HG03060 (cell line): Measurements from ENCODE around the gene PCF11.
A peak's percentile ranks its signal among the peaks of the same experiment; 100 is the strongest.
"Not testable (repeated sequence)": the region's sequence is repeated elsewhere in the genome, so short reads cannot be mapped to it uniquely, and the experiment has no call there.

Experiments used
- ATAC-seq: cut with Tn5 transposase; IDR thresholded peaks from one replicate; pipeline ENCODE4 v1.9.1; 2021; ENCODE audit warnings: low read depth, moderate number of reproducible peaks; ENCODE audit not compliant: unreplicated experiment

PCF11 gene

GRCh38 chr11:83156996-83157593 lies at the start of gene PCF11:
Gene PCF11, plus strand, starts transcription at chr11:83157131. Its CDS starts 309 bp downstream, at chr11:83157440.
- no peak for ATAC-seq

GRCh38 chr11:83112886-83113285 lies 44.0 kb upstream of the PCF11 start:
- no peak for ATAC-seq

GRCh38 chr11:83115026-83115425 lies 41.9 kb upstream of the PCF11 start:
- ATAC-seq = no peak

- no peak for ATAC-seq
Observed at GRCh38 chr11:83115551-83115950, 41.4 kb upstream of the PCF11 start.

GRCh38 chr11:83116015-83116641 lies 40.8 kb upstream of the PCF11 start:
- no peak for ATAC-seq

GRCh38 chr11:83118814-83119213 lies 38.1 kb upstream of the PCF11 start:
- ATAC-seq = no peak

- ATAC-seq = no peak
Observed at GRCh38 chr11:83119216-83119615, 37.7 kb upstream of the PCF11 start.

GRCh38 chr11:83120327-83120726 lies 36.6 kb upstream of the PCF11 start:
- ATAC-seq = no peak

- no peak for ATAC-seq
Observed at GRCh38 chr11:83122050-83122449, 34.9 kb upstream of the PCF11 start.

GRCh38 chr11:83122766-83123165 lies 34.2 kb upstream of the PCF11 start:
- no peak for ATAC-seq

- no peak for ATAC-seq
Observed at GRCh38 chr11:83124636-83125424, 32.1 kb upstream of the PCF11 start.

GRCh38 chr11:83125577-83125976 lies 31.4 kb upstream of the PCF11 start:
- ATAC-seq = no peak

- ATAC-seq = no peak
Observed at GRCh38 chr11:83127310-83127637, 29.7 kb upstream of the PCF11 start.

- ATAC-seq = no peak
Observed at GRCh38 chr11:83132191-83132590, 24.7 kb upstream of the PCF11 start.

GRCh38 chr11:83133266-83133665 lies 23.7 kb upstream of the PCF11 start:
- ATAC-seq = not testable (repeated sequence)

- no peak for ATAC-seq
Observed at GRCh38 chr11:83139310-83139709, 17.6 kb upstream of the PCF11 start.

- ATAC-seq = peak; percentile 98
Observed at GRCh38 chr11:83140691-83141455, 16.1 kb upstream of the PCF11 start.

- ATAC-seq = no peak
Observed at GRCh38 chr11:83147895-83148294, 9.0 kb upstream of the PCF11 start.

- ATAC-seq = no peak
Observed at GRCh38 chr11:83150450-83150849, 6.5 kb upstream of the PCF11 start.

- no peak for ATAC-seq
Observed at GRCh38 chr11:83151274-83151977, 5.5 kb upstream of the PCF11 start.
